Activated naive CD4-positive, alpha-beta T cell treated with Interleukin-2 at 50 U/mL for 16 hours (primary cell): ENCODE measurements around the gene UNC5B.

Experiments used
- DNase-seq: peaks from one replicate; pipeline ENCODE4 v3.0.0-alpha.2; 2020

Gene UNC5B

GRCh38 chr10:71325267-71325666 lies 112.9 kb downstream of the UNC5B start:
- DNase-seq, result no peak

- DNase-seq, result no peak
Measured at GRCh38 chr10:71326464-71326881, 114.1 kb downstream of the UNC5B start.

- no peak for DNase-seq
Measured at GRCh38 chr10:71330789-71331404, 118.5 kb downstream of the UNC5B start.

GRCh38 chr10:71331736-71332135 lies 119.4 kb downstream of the UNC5B start:
- no peak for DNase-seq

DNA sequence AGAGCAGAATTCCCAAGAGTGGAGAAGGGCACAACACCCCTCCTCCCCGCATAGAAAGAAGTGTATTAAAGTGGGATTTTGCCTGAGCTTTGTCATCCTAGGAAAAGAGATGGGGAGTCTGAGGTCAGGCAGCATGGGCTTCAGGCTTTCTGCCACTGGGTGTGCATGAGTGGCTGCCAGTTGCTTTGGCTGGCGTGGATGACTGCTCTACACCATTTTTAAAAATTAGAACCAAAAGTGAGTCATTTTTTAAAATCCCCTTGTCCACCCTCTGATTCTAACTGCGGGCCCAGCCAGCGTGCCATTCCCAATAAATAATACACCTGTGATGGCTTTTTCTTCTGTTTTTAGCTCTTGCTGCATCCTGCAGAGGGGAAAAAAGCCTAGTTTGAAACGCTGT lies 120.1 kb downstream of the UNC5B start:
- DNase-seq, result no peak

- DNase-seq, result no peak
Measured at GRCh38 chr10:71333129-71333887, 120.9 kb downstream of the UNC5B start.

DNA sequence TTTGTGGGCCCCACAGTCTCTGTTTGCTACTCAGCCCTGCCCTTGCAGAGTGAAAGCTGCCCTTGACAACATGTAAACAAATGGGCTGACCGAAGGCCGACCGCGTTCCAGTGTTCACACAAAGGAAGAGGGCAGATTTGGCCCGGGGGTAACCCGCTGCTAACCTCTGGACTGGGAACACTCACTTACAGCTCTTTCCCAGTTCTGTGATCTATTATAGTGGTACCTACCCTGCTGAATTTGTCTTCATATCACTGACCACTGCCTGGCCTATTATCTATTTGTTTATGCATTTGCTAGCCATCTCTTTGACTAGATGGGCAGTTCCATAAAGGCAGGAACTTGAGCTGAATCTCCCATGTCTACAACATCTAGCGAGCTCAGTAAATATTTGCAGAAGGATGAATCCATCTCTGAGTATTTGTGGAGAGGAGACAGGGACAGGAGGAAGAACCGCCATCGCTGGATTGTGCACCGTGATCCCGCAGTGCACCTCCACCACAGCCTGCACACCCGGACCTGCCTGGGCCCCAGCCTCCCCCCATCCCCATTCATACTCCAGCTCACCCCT lies 121.9 kb downstream of the UNC5B start:
- DNase-seq, result no peak

- DNase-seq, result no peak
Measured at GRCh38 chr10:71335173-71335708, 122.9 kb downstream of the UNC5B start.

DNA sequence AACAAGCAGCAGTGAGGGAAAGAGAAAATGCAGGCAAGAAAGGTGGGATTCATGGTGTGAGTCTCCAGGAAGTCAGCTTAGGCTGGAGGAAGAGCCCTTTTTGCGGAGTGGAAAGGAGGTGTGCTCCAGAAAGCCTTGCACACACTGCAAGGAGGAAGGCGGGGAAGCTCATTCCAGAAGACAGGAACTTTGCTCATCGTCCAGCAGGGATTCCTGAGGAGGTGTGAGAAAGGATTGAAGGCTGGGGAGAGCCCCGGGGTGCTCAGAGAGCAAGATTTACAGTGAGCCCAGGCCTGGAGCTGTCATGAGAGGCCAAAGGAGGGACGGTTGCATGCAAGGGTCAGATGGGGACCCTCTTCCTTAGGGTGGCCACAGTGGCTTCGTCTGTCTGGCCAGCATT lies 124.3 kb downstream of the UNC5B start:
- DNase-seq, result no peak

- DNase-seq, result no peak
Measured at GRCh38 chr10:71337219-71337701, 124.9 kb downstream of the UNC5B start.

DNA sequence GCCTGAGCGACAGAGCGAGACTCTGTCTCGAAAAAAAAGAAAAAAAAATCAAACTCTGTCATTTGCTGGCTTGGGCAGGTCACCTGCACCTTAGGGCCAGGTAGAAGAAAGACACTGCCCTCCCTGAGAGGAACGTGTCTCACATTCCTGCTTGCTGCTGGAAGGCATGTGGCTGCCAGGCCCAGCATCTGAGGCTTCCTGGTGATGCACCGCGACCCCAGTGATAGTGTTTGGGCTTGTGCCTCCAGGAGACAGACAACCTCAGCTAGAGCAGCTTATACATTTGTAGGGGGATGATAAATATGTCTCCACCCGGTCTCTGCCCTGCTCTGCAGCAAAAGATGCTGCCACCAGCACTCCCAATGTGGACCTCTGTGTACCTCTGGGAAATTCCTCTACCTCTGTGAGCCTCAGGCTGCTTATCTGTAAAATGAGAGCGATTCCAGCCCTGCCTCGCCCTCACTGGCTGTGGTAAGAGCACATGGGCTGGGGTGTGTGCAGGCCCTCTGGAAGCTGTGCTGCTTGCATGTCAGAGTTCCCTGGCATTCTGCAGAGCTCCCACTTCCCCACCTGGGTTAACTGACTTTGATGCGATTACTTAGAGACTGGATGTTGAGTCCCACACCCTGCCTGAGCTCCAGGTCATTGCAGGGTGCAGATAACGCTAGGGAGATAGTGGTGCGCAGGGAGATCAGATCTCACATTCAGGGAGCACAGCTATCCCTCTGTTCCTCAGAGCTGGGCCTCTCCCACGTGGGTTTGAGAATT lies 126.5 kb downstream of the UNC5B start:
- DNase-seq, result no peak

DNA sequence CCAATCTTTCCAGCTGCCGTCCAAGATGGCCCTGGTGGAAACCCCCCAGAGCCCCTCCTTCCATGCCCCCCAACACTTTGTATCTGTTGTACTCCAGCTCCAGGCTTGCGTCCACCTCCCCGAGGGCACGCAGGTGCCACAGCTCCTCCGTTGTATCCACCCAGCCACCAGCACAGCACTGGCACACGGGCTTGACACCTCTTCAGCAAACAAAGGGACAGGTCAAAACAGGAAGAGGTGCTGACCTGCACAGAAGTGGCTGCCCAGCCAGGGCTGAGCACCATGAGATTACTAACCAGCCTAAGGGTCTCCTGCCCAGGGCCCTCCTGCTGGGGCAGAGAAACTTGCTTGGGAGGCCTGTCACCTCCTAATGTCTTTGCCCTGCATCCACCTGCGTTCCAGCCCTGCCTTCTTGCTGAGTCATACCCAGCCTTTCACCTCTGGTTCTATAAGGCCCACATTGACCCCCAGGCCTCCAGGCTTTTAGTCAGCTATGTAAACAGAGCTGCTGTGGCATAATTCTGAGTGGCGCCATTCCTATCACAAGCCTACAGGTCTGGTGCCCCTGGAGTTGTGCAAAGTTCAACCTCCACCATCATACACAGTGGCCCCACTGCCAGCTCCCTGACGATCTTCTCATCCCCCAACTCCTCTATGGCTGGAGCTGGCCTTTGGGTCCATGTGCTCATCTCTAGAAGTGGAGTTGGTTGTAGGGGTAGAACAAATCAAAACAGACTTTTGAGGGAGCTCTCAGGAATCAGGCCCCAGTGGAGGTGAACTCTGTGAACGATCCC lies 127.6 kb downstream of the UNC5B start:
- DNase-seq, result no peak

DNA sequence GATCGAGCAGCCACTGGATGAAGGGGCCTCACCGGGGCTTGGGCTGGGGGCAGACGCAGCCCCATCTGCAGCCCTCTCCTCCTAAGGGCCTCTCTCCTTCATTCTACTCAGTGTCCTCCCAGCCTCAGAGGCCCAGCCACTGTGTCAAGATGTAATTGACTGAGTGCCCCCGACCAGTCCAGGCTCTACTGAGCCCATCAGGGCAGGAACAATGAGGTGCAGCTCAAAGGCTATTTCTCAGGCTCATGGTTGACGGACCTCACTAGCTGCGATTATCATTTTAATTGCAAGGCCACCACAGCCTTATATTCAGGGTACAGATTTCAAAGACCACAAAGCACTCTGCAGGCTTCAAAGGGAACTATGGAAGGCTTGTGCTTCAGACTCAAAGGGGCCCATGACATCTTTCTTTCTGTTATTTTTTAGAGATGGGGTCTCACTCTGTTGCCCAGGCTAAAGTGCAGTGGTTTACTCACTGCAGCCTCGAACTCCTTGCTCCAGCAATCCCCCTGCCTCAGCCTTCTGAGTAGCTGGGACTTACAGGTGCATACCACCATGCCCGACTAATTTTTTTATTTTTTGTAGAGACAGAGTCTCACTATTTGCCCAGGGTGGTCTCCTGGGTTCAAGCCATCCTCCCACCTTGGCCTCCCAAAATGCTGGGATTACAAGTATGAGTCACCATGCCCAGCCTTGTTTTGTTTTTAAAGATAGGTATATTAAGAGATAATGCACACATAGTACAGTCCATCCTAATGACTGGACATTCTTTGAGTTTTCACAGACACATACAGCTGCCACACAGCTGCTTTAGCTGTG lies 130.4 kb downstream of the UNC5B start:
- DNase-seq, result no peak

DNA sequence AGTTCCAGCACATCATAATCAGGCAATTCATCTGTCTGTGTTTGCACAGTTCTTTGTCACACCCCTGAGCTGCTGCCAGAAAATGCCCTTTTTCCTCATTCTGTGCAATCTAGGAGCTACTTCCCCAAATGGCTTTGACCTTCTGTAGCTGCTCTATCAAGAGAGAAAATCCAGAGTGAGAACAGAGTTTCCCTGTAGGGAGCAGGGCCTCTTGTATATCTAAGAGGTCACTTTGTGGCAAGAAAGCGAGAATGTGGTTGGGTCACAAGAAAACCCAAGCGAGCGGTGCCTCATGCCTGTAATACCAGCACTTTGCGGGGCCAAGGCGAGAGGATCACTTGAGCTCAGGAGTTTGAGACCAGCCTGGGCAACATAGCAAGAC lies 131.0 kb downstream of the UNC5B start:
- no peak for DNase-seq

GRCh38 chr10:71344154-71344925 lies 132.0 kb downstream of the UNC5B start:
- no peak for DNase-seq

- no peak for DNase-seq
Measured at GRCh38 chr10:71344993-71345480, 132.7 kb downstream of the UNC5B start.

DNA sequence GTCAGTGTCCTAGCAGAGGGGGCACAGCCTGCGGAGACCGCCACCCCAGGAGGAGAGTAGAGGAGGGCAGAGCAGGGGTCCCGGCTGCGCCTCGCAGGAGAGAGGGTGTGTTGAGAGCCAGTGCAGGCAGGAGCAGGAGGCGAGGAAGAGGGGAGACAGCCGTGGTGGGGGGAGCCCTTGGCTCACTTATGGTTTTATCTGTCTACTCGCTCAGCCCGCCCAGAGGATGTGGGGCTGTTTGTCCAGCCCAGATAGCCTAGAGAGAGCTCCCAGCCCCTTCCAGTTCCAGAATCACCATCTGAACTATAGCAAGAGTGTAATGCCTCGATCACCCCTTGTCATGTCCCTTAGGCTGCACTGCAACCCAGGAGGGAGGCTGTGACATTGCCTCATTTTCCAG lies 133.3 kb downstream of the UNC5B start:
- DNase-seq, result no peak

DNA sequence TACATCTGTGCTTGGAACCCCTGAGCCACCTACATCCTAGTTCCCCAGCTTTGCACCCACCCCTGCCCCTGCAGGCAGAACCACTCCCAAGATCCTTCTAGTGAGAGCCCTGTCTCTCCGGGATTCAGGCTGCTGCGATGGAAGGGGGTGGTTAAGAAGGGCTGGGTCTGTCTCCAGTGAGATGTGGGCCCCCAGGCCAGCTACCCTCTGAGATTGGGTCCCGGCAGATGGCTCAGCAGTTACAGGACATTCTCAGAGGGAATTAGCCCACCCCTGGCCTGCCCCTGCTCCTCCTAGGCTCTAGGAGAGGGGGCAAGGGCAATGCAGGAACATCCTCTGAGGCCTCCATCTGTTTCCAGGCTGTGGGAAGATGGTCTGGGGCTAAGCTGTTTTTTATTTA lies 134.4 kb downstream of the UNC5B start:
- no peak for DNase-seq

- DNase-seq, result no peak
Measured at GRCh38 chr10:71347587-71348395, 135.4 kb downstream of the UNC5B start.

DNA sequence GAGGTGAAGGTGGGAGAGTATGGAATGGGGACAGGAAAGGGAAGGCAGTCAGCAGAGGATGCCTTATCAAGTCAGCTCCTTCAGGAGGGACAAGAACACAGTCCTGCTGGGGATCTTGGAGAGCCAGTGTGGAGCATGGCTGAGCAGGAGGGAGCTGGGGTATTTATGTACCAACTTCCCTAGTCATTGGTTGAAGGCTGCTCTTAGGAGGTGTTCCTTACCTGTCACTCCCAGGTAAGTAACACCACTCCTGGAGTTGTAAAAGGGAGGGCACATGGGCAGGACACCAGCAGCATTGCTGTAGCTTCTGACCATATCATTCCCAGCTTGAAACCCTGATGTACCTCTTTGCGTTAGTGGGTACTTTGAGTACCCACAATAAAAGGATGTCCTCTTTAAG lies 136.5 kb downstream of the UNC5B start:
- DNase-seq, result no peak
